ENCODE measurements around the gene LRRFIP2. TPM values are rescaled to one million over a fixed set of nuclear protein-coding genes. Genes with fewer than 3 reads are reported as not detected.
"Not testable (repeated sequence)": the region's sequence is repeated elsewhere in the genome, so short reads cannot be mapped to it uniquely, and the experiment has no call there.

LRRFIP2 gene
- total RNA-seq, 1 donor from 2014 or later, result 34.7 TPM

DNA sequence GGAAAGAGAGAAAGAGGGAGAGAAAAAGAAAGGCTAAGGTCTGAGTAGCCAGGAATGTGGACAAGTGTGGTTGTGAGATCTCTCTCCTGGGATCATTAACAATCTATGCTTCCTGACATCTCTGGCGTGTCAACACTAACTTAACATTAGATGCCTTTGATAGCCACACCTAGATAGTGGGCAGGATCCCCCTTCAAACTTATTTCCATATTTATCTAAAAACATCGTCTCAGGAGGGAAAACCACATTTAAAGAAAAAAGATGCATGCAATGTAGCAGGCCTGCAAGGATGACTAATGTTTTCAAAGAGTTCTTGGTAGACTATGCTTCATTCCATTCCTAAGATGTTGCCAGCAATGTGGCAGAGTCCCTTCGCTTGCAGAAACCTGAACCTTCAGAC lies 100.2 kb downstream of the LRRFIP2 start:
- no peak for ATAC-seq
- DNase-seq (ENCODE audit: low spot score), result no peak

DNA sequence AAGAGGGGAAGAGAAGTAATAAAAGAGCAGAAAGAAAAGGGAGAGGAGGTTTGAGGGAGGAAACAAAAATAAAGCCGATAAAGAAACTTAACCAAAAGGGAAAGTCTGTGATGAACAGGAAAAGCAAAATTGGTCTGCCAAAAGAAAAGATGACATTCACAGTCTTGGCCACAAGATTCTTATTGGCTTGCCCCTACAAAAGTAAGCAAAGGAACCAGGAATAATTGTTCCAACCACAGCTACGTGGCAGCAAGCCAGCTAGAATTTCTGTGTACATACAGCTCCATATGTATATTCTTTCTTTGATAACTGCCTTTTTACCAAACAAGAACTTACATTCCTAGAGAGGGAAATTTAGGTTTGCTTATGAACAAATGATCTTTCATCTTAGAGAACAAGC lies 101.5 kb downstream of the LRRFIP2 start:
- DNase-seq (ENCODE audit: low spot score) (no peak), ATAC-seq (no peak)

DNA sequence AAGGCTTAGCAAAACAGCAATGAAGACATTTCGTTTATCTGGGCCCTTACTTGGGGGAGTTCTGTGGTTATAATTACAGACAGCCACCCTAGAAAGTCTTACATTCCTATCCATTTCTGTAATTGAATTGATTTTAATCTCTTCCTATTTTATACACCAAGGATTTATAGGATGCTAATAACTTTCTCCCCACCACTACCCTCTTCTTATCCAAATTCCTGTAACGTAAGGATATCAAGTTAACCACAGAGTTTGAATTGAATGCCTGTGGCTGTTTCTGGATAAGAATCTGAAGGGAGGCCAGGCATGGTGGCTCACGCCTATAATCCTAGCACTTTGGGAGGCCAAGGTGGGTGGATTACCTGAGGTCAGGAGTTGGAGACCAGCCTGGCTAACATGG lies 102.5 kb downstream of the LRRFIP2 start:
- DNase-seq (ENCODE audit: low spot score) (no peak), ATAC-seq (no peak)

DNA sequence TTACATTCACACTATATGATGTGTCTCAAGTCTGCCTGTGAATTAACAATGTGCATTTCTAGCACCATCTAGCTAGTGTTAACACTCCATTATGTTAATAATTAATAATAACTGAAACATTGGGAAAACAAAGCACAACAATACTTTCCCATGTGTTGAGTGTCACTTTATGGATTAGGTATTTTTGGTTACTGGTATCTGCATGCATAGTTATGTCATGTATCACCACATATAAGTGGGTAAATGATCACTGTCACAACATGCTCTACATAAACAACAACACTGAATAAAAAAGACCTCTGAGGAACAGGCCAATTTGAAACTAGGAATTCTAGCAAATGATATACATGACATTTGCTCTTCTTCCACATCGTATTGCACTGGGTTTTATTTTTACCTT lies 106.4 kb downstream of the LRRFIP2 start:
- ATAC-seq, result no peak
- DNase-seq (ENCODE audit: low spot score), result no peak

DNA sequence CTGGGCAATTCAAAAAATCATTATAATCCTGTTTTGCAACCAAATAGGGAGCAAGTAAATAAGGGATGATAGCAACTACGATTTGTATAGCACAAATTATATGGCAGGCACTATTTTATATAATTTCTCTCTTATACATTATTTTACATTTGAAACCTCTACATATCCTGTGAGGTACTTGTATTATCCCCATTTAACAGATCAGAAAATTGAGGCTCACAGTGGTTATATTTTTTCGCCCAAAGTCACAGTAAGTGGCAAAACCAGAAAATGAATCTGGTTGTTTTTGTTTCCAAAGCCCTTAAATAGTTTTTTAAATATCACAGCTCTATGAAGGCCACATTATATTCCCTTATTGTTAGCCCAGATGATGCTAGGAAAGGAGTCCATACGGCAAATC lies 106.8 kb downstream of the LRRFIP2 start:
- no peak for ATAC-seq
- DNase-seq (ENCODE audit: low spot score), result no peak

DNA sequence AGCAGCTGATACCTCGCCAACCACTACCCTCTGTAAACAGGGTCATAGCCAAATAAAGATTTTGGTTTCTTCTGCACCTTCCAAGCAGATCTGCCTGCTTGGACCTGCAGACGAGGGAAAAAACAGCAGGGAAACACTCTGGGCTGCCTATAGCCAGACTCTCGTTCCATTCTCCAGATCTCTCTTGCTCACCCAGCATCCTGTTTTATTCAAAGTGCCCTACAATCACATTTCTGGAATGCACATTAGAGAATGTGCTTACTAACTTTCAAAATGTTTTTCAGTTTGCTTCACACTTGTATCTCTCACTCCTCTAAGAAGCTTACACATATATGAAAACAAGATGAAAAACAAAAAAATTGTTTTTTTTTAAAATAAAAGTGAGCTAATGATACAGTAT lies 109.6 kb downstream of the LRRFIP2 start:
- DNase-seq (ENCODE audit: low spot score) (no peak), ATAC-seq (no peak)

DNA sequence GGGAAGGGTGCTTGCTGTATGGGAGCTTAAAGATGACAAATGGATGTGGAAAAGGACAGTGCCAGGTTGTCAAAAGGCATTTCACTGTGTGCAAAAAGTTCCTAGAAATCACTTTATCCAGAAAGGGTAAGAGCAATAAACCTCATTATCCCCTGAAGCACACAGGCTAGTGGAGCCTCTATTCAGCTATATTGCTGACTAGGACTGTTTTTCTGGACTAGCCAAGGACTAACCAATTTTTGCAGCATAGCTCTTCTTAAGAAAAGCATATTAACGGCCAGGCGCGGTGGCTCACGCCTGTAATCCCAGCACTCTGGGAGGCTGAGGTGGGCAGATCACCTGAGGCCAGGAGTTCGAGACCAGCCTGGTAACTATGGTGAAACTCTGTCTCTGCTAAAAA lies 116.3 kb downstream of the LRRFIP2 start:
- ATAC-seq (no peak), DNase-seq (ENCODE audit: low spot score) (no peak)

DNA sequence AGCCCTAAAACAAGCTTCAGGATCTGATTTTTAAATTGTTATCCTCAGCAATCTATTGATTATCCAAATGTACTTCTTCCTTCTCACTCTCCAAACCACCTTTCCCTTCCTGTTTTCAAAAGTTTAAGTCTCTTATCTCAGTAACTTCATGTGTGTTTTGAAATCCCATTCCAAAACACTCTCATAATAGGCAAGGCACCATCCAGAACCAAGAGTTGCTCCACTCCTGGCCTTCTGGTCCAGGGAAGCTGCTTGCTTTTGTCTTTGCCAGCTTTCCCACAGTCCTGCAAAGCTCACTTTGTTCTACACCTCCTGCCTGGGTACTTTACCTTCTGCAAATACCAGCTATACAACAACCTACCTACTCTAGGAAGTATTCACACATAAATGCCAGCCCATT lies 117.6 kb downstream of the LRRFIP2 start:
- no peak for ATAC-seq
- DNase-seq (ENCODE audit: low spot score), result no peak

DNA sequence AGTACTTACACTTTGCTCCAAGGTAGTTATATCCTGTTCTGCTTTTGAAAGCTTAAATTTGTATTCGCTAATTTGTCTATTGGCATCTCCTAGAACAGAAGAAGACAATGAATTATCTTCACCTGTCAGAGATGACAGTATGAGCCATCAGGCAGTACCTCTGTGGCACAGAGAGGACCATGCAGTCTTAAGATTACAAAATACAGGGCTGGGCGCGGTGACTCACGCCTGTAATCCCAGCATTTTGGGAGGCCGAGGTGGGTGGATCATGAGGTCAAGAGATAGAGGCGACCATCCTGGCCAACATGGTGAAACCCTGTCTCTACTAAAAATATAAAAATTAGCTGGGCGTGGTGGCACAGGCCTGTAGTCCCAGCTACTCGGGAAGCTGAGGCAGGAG lies 119.3 kb downstream of the LRRFIP2 start:
- not testable (repeated sequence) for DNase-seq (ENCODE audit: low spot score); ATAC-seq

DNA sequence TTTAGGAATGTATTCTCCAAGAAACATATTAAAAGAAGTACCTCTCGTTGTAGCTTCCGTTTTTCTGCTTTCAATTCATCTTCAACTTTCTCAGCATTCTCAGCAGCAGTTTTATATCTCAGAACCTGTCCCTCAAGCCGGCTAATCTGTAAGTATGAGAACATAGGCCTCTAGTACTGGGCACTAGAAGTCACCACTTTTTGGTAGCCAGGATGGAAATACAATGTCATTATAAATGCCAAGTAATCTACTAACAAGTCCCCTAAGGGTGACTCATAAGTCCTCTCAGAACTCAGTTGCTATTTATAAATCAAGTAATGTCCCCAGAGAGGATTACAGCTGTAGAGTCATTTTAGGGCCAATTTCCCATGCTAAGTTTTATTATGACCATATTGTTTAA lies 120.0 kb downstream of the LRRFIP2 start:
- no peak for ATAC-seq
- DNase-seq (ENCODE audit: low spot score), result no peak

DNA sequence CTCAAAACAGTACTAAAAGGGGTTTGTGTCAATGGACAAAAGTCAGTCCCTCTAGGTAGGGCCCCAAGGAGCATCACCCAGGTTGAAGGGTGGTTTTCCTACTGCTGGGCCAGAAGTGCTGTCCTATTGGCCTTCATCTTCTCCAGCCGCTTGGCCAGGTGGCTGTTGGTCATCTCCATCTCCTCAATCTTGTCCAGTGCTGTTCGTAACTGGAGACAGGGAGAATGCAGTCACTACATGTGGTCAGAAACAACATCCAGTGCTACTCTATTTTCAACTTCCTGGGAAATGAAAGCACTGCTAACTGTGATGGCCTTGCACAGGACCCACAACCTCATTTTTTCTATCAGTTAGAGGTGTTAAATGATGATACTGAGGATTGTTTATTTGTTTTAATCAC lies 120.6 kb downstream of the LRRFIP2 start:
- no peak for DNase-seq (ENCODE audit: low spot score)
- peak; percentile 20 for ATAC-seq

DNA sequence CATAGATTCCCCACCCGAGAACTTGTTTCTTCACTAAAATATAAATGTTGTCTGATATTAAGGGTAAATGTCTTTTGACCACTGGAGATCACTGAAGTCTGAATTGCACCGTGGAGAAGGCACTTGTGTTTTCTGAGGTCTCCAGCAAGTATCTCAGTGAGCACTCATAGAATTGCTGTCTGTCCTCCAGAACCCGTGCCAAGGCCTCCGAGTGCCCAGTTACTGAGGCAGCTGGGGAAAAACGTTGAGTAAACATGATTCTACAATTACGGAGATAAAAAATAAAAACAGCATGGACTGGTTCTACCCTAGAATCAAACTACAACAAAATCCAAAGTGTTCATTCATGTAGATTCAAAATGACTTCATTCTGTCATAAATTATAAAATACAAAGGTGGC lies 121.0 kb downstream of the LRRFIP2 start:
- ATAC-seq (peak; percentile 63), DNase-seq (ENCODE audit: low spot score) (no peak)

DNA sequence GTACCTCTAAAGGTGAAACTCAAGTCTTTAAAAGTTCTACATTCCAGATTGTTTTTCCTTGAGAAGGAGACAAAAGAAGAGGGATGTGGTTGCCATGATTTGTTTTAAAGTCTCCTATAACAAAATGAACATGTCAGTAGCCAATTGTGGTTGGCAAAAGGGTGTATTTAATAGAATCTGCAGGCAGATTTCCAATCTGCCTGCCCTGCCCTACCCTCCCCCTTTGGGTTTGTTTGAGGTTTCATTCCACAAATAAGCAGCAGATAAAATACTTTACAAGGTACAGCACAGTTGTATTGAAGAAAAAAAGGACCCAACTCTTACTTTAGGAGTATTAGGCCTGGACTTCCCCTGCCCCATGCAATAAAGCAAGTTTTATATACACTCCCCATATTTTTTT lies 121.5 kb downstream of the LRRFIP2 start:
- no peak for DNase-seq (ENCODE audit: low spot score)
- ATAC-seq, result peak; percentile 86

DNA sequence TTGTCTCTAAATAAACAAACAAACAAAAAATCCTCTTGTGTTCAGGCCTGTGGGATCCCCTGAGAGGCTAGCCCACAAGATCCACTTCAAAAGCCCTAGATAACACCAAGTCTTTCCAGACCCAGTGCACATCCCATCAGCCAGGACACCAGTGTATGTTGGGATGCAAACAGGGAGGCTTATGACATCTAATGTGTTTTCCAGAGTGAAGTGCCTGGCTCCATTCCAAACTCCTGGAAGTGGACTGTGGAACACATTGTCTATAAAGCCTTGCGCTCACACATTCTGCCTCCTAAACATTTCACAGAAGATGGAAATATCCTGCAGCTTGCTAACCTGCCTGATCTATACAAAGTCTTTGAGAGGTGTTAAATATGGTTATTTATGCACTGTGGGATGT lies 124.1 kb downstream of the LRRFIP2 start:
- ATAC-seq (peak; percentile 33), DNase-seq (ENCODE audit: low spot score) (no peak)

DNA sequence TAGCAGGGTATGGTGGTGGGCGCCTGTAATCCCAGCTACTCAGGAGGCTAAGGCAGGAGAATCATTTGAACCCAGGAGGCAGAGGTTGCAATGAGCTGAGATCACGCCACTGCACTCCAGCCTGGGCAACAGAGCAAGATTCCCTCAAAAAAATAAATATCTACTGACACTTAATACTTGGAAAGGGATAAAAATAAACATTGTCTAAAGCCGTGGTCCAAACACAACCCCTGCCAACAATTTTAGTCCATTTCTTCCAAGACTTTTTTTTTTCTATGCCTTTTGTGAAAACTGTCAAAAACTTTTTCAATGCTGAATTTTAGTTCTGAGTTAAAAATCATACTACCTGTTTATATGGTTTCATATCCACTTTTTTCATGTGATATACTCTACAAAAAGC lies 131.7 kb downstream of the LRRFIP2 start:
- ATAC-seq, result peak; percentile 27
- DNase-seq (ENCODE audit: low spot score), result not testable (repeated sequence)

DNA sequence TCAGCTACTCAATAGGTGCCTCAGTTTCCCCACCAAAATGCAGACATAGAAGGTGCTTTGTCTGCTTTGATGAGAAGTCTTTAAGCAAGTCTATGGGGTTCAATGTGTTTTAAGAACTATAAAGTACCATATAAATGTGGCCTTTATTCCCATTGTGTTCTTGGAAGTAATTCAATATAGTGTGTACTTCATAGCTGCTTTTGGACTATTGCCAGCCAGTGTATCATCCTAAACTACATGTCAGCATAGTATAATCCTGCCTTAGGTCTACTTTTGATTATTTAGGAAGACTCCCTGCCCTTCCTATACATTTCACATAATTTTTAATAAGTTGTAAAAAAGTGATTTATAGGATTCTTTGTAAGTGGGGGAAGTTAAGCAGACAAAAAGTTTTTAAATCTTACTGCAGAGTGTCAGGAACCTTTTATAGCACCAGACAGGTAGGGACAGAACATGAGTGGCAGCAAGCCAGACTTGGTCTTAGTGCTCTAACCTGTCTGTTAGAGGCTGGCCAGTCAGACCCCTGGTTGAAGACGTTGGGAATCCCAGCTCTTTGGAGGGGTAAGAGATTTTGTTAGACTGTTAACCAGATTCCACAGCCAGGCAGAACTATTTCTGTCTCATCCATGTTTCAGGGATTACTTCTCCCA lies 132.7 kb downstream of the LRRFIP2 start:
- DNase-seq (ENCODE audit: low spot score) (no peak), ATAC-seq (no peak)

DNA sequence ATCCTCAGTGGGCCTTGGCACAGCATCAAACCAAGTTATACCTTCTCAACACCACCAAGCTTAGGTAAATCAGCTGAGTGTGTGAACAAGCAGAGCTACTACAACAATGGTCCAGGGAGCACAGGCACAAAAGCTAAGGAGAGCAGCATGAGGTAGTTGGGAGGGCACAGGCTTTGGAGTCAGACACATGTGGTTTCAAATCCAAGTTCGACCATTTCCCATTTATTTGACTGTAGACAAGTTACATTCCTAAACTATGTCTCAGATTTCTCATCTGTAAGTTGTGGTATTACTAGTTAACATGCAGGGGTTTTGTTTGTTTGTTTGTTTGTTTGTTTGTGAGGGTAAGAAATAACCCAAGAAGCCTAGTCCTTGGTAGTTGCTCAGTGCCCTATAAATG lies 134.2 kb downstream of the LRRFIP2 start:
- DNase-seq (ENCODE audit: low spot score), result no peak
- no peak for ATAC-seq

DNA sequence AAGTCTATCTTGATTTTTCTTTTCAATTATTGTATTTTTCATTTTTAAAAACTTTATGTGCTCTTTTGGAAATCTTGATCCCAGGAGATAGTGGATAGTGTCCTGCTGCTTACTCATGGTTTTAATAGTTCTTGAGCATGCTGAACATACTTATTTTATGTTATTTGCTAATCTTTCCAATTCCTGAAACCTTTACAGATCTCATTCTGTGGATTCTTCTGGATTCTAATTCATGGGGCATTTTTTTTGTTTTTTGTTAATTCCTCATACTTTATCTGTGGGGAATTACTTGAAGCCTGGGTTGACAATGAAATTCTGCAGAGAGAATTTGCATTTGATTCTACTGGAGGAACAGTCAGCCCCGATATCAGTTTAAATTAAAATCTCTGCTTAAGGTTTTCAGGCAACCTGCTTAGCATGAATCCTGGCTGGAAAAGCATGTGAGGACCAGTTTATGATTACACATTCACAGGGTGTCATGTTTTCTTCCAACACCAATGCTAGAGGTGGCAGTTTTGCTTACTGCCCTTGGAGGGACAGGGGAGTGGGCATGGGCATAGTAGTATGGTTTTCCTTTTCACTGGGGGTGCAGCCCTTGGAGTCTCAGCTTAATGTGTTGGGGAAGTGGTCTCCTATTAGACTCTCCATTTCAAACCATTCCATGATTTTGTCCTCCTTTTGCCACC lies 135.1 kb downstream of the LRRFIP2 start:
- no peak for DNase-seq (ENCODE audit: low spot score)
- no peak for ATAC-seq

DNA sequence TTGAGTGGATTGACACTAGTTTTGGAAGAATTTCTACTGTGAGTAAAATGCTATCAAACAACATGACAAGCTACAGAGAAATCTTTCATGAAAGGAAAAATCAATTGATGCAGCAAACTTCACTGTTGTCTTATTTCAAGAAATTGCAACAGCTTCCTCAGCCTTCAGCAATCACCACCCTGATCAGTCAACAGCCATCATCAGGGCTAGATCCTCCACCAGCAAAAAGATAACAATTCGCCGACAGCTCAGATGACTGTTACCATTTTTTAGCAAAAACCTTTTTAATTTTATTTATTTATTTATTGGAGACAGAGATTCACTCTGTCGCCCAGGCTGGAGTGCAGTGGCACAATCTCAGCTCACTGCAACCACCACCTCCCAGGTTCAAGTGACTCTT lies 137.0 kb downstream of the LRRFIP2 start:
- ATAC-seq, result no peak
- no peak for DNase-seq (ENCODE audit: low spot score)

DNA sequence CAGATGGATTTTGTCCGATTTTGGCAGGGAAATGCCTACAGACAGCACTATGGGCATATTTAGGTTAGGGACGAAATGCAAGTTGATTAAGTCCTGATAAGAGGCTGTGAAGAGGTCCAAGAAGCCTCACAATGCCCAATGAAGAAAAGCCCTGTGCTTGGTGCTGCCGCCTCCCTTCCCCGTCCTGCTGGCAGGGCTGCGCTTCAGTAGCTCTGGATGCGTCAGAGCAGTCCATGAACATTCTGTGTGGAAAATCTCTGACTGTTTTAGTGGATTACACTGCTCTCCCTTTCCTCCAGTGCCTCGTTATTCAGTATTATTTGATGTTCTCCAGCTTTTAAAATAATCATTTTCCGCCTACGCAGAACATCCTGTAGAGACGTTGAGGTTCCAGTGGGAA lies 141.4 kb downstream of the LRRFIP2 start:
- DNase-seq (ENCODE audit: low spot score), result no peak
- no peak for ATAC-seq

DNA sequence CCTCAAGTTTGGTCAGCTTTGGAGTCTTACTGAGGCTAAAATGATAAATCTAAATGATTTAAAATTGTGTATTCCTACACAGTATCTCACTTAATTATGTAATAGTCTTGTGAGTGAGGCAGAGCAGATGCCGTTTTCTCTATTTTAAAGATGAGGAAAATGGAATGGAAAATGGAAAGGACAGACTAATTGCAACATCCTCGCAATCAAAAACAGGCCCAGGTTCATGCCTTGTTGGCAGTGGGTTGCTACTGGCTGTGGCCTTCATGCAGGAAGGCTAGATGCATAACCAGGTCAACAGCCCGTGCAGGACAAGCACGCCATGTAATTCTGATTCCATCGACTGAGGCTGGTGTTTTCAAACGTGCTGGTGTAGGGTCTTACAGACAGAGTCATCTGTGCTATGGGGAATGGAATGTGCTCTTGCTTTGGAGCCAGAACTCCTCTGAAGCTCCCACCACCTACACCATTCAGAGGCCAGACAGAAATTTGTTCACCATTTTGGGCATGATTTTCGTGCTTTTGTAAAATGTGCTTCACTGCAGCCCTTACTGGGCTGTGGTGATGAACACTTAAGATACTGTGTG lies 143.2 kb downstream of the LRRFIP2 start:
- ATAC-seq, result peak; percentile 67

DNA sequence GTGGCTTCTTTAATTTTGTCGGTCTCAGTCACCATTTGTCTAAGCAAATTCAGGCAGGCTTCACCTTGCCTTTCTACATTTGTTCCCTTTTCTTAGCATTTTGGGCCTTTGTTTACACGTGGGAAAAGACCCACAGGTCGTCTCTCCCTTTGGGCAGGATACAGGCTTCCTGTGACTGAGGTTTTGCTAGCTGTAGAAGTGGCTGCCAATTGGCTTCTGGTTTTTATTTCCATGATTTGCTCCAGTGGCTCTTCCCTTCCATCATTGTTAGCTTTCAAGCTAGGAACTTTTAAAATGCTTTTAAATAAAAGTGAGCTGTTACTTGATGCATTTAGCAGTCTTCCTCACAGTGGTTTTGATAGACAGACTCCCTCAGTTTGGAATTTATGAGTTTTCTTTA lies 143.8 kb downstream of the LRRFIP2 start:
- DNase-seq (ENCODE audit: low spot score) (no peak), ATAC-seq (no peak)

More for the DNA sequence above, 143.2 kb downstream of the LRRFIP2 start:
- no peak for DNase-seq (ENCODE audit: low spot score)
